DMS114 treated with DMSO at 0.1 percent for 48 hours (cell line): ENCODE results near the gene ARHGAP45.
A peak's percentile ranks its signal among the peaks of the same experiment; 100 is the strongest.

Experiments used
- DNase-seq: peaks from one replicate; lab custom pipeline; 2025; ENCODE audit not compliant: unreplicated experiment; lab: John Stamatoyannopoulos, UW

Gene ARHGAP45

GRCh38 chr19:1103132-1103707 lies 36.3 kb downstream of the ARHGAP45 start:
- DNase-seq = no peak

- peak; percentile 84 for DNase-seq
These were observed 36.8 kb downstream of the ARHGAP45 start, which contains the start of gene GPX4 for GRCh38 chr19:1103708-1104310. Gene GPX4, plus strand, starts transcription at chr19:1103994. Its CDS starts 50 bp downstream, at chr19:1104044.

GRCh38 chr19:1104311-1105007 lies 37.5 kb downstream of the ARHGAP45 start:
- peak; percentile 13 for DNase-seq

- DNase-seq = no peak
These were observed 38.3 kb downstream of the ARHGAP45 start for GRCh38 chr19:1105008-1105872.

GRCh38 chr19:1105873-1106840 lies 39.2 kb downstream of the ARHGAP45 start:
- no peak for DNase-seq

- no peak for DNase-seq
These were observed 40.1 kb downstream of the ARHGAP45 start for GRCh38 chr19:1106841-1107660.

GRCh38 chr19:1107661-1108261 lies 40.8 kb downstream of the ARHGAP45 start:
- no peak for DNase-seq

GRCh38 chr19:1108291-1109031 lies 41.5 kb downstream of the ARHGAP45 start:
- DNase-seq = no peak

- DNase-seq = no peak
These were observed 42.1 kb downstream of the ARHGAP45 start for GRCh38 chr19:1109032-1109551.

- DNase-seq = no peak
These were observed 43.0 kb downstream of the ARHGAP45 start for GRCh38 chr19:1109697-1110671.

GRCh38 chr19:1110809-1111640 lies 44.1 kb downstream of the ARHGAP45 start:
- DNase-seq = no peak

- no peak for DNase-seq
These were observed 44.8 kb downstream of the ARHGAP45 start for GRCh38 chr19:1111641-1112267.

GRCh38 chr19:1112268-1113029 lies 45.5 kb downstream of the ARHGAP45 start:
- DNase-seq = no peak

- DNase-seq = no peak
These were observed 46.3 kb downstream of the ARHGAP45 start for GRCh38 chr19:1113030-1113985.
